GM12878 (cell line): Measurements from ENCODE around the gene ABCG1. TPM values are rescaled to one million over a fixed set of nuclear protein-coding genes. Genes with fewer than 3 reads are reported as not detected.

ENCODE experiments used
- DPF2 ChIP-seq: fragments of 450-650 bp; IDR thresholded peaks from 2 replicates; pipeline ENCODE4 v1.6.1; 2017; ENCODE audit warnings: mild to moderate bottlenecking
- NBN ChIP-seq: fragments of 450-650 bp; IDR thresholded peaks from 2 replicates; pipeline ENCODE4 v1.6.1; 2016
- NFIC ChIP-seq: IDR thresholded peaks from 2 replicates; pipeline ENCODE4 v1.6.1; 2012; ENCODE audit warnings: low read depth, mild to moderate bottlenecking, inconsistent platforms, low read length, moderate library complexity
- NR2C2 ChIP-seq: IDR thresholded peaks from 2 replicates; pipeline ENCODE4 v1.6.1; 2011; ENCODE audit warnings: borderline replicate concordance, low read depth; ENCODE audit not compliant: control insufficient read depth, insufficient read length
- NR2F1 ChIP-seq: fragments of 450-650 bp; conservative IDR thresholded peaks from 2 replicates; pipeline ENCODE4 v1.6.1; 2017; ENCODE audit warnings: mild to moderate bottlenecking
- RB1 ChIP-seq: fragments of 450-650 bp; formaldehyde crosslinking; IDR thresholded peaks from 2 replicates; pipeline ENCODE4 v1.6.1; 2017; ENCODE audit warnings: mild to moderate bottlenecking, borderline replicate concordance
- ZNF217 ChIP-seq: fragments of 450-650 bp; IDR thresholded peaks from 2 replicates; pipeline ENCODE4 v1.6.1; 2017; ENCODE audit warnings: antibody characterized with exemption, mild to moderate bottlenecking
- polyA plus RNA-seq, 11 experiments: library from polyadenylated mRNA; depleted of rRNA in 4 of 11; unstranded in 6 of 11; stranded (reverse) in 5 of 11; fragments of >200 nt; fragmentation: Nextera tagmentation in 4 of 11; fragmentation: Illumina TruSeq in 1 of 11; extraction: Ambion mirVana in 4 of 11; extraction: Trizol in 1 of 11; gene quantifications; 1 replicate in 1 of 11; 2 replicates in 10 of 11; pipeline versions ENCODE4 v1.2.1 to v1.2.3, GENCODE V29; 2011 to 2016; ENCODE audit warnings: inconsistent platforms in 2 of 11, missing spikeins in 2 of 11, low read depth in 1 of 11
- total RNA-seq, 4 experiments: library from RNA; depleted of rRNA in 3 of 4; stranded (reverse); fragments of >200 nt in 3 of 4; fragmentation: Illumina TruSeq in 1 of 4; extraction: Trizol in 1 of 4; gene quantifications; 2 replicates each; pipeline versions ENCODE4 v1.2.1 to v1.2.3, GENCODE V29; 2013 to 2021
- TF ChIP-seq, protein P1 (sequence below): IDR thresholded peaks from 2 replicates; pipeline ENCODE4 v1.6.1; 2012; ENCODE audit warnings: mild to moderate bottlenecking, low read depth, low read length
- TF ChIP-seq, protein P2 (sequence below): fragments of 450-650 bp; IDR thresholded peaks from 2 replicates; pipeline ENCODE4 v1.6.1; 2017; ENCODE audit warnings: mild to moderate bottlenecking, low read depth, inconsistent platforms; ENCODE audit not compliant: poor library complexity, severe bottlenecking
- TF ChIP-seq, protein P3 (sequence below): fragments of 150-350 bp; IDR thresholded peaks from 2 replicates; pipeline ENCODE4 v1.6.1; 2014; ENCODE audit warnings: mild to moderate bottlenecking, low read depth, low read length
- TF ChIP-seq, protein P4 (sequence below): fragments of 150-350 bp; IDR thresholded peaks from 2 replicates; pipeline ENCODE4 v1.6.1; 2016; ENCODE audit warnings: low read depth, low read length
- TF ChIP-seq, protein P5 (sequence below): fragments of 450-650 bp; IDR thresholded peaks from 2 replicates; pipeline ENCODE4 v1.6.1; 2017; ENCODE audit warnings: mild to moderate bottlenecking, moderate library complexity

ABCG1 gene
- total and polyA plus RNA-seq, 10 of the 15 experiments (the other 5 are each of a cell fraction or from before 2014, with no cell fraction given) = 0.59 to 19.3 (median 5.7) TPM

DNA sequence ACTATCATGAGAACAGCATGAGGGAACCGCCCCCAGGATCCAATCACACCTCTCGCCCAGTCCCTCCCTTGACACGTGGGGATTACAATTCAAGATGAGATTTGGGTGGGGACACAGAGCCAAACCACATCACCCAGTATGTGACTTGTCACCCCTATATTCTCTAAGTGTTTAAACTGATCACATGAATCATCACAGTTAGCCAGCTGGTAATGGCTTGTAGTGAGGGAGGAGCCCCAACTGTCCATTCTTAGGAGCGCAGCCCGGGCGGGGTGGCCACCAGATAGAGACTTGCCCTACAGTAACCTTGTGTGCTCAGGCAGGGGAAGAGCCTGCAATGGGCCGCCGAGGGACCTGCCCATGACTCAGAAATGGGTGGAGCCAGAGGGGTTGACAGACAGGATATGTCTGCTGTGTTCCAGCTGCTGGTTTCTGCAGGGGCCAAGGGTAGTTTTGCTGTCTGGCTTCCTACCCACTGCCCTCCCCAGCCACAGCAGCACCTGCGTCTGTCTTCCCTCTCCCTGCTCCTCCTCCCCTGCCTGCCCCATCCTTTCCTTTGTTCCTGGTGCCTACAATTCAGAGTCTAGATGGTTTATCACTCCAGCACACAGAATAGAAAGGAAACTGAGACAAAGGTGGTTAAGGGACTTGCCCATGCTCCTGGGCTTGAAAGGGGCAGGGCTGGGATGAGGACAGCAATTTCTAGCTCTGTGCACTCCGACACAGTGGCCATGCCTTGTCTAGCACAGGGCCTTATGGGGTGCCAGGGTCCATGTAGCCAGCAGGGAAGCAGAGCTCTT lies 9.2 kb downstream of the ABCG1 start (continued):
- TF ChIP-seq, protein P1, sequence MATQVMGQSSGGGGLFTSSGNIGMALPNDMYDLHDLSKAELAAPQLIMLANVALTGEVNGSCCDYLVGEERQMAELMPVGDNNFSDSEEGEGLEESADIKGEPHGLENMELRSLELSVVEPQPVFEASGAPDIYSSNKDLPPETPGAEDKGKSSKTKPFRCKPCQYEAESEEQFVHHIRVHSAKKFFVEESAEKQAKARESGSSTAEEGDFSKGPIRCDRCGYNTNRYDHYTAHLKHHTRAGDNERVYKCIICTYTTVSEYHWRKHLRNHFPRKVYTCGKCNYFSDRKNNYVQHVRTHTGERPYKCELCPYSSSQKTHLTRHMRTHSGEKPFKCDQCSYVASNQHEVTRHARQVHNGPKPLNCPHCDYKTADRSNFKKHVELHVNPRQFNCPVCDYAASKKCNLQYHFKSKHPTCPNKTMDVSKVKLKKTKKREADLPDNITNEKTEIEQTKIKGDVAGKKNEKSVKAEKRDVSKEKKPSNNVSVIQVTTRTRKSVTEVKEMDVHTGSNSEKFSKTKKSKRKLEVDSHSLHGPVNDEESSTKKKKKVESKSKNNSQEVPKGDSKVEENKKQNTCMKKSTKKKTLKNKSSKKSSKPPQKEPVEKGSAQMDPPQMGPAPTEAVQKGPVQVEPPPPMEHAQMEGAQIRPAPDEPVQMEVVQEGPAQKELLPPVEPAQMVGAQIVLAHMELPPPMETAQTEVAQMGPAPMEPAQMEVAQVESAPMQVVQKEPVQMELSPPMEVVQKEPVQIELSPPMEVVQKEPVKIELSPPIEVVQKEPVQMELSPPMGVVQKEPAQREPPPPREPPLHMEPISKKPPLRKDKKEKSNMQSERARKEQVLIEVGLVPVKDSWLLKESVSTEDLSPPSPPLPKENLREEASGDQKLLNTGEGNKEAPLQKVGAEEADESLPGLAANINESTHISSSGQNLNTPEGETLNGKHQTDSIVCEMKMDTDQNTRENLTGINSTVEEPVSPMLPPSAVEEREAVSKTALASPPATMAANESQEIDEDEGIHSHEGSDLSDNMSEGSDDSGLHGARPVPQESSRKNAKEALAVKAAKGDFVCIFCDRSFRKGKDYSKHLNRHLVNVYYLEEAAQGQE = no peak
- TF ChIP-seq ZNF217 = no peak
- no peak for TF ChIP-seq NFIC
- TF ChIP-seq, protein P2, sequence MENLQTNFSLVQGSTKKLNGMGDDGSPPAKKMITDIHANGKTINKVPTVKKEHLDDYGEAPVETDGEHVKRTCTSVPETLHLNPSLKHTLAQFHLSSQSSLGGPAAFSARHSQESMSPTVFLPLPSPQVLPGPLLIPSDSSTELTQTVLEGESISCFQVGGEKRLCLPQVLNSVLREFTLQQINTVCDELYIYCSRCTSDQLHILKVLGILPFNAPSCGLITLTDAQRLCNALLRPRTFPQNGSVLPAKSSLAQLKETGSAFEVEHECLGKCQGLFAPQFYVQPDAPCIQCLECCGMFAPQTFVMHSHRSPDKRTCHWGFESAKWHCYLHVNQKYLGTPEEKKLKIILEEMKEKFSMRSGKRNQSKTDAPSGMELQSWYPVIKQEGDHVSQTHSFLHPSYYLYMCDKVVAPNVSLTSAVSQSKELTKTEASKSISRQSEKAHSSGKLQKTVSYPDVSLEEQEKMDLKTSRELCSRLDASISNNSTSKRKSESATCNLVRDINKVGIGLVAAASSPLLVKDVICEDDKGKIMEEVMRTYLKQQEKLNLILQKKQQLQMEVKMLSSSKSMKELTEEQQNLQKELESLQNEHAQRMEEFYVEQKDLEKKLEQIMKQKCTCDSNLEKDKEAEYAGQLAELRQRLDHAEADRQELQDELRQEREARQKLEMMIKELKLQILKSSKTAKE = peak; percentile 96
- TF ChIP-seq, protein P3, sequence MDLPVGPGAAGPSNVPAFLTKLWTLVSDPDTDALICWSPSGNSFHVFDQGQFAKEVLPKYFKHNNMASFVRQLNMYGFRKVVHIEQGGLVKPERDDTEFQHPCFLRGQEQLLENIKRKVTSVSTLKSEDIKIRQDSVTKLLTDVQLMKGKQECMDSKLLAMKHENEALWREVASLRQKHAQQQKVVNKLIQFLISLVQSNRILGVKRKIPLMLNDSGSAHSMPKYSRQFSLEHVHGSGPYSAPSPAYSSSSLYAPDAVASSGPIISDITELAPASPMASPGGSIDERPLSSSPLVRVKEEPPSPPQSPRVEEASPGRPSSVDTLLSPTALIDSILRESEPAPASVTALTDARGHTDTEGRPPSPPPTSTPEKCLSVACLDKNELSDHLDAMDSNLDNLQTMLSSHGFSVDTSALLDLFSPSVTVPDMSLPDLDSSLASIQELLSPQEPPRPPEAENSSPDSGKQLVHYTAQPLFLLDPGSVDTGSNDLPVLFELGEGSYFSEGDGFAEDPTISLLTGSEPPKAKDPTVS = no peak
- no peak for TF ChIP-seq RB1
- TF ChIP-seq DPF2 = peak; percentile 82
- TF ChIP-seq, protein P4, sequence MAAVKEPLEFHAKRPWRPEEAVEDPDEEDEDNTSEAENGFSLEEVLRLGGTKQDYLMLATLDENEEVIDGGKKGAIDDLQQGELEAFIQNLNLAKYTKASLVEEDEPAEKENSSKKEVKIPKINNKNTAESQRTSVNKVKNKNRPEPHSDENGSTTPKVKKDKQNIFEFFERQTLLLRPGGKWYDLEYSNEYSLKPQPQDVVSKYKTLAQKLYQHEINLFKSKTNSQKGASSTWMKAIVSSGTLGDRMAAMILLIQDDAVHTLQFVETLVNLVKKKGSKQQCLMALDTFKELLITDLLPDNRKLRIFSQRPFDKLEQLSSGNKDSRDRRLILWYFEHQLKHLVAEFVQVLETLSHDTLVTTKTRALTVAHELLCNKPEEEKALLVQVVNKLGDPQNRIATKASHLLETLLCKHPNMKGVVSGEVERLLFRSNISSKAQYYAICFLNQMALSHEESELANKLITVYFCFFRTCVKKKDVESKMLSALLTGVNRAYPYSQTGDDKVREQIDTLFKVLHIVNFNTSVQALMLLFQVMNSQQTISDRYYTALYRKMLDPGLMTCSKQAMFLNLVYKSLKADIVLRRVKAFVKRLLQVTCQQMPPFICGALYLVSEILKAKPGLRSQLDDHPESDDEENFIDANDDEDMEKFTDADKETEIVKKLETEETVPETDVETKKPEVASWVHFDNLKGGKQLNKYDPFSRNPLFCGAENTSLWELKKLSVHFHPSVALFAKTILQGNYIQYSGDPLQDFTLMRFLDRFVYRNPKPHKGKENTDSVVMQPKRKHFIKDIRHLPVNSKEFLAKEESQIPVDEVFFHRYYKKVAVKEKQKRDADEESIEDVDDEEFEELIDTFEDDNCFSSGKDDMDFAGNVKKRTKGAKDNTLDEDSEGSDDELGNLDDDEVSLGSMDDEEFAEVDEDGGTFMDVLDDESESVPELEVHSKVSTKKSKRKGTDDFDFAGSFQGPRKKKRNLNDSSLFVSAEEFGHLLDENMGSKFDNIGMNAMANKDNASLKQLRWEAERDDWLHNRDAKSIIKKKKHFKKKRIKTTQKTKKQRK = no peak
- 0 out of 2 replicates have a peak, but pooled peaks have one; percentile 78 for TF ChIP-seq NBN
- no peak for TF ChIP-seq NR2C2
- TF ChIP-seq NR2F1 = 0 out of 2 replicates have a peak, but pooled peaks have one; percentile 26
- TF ChIP-seq, protein P5, sequence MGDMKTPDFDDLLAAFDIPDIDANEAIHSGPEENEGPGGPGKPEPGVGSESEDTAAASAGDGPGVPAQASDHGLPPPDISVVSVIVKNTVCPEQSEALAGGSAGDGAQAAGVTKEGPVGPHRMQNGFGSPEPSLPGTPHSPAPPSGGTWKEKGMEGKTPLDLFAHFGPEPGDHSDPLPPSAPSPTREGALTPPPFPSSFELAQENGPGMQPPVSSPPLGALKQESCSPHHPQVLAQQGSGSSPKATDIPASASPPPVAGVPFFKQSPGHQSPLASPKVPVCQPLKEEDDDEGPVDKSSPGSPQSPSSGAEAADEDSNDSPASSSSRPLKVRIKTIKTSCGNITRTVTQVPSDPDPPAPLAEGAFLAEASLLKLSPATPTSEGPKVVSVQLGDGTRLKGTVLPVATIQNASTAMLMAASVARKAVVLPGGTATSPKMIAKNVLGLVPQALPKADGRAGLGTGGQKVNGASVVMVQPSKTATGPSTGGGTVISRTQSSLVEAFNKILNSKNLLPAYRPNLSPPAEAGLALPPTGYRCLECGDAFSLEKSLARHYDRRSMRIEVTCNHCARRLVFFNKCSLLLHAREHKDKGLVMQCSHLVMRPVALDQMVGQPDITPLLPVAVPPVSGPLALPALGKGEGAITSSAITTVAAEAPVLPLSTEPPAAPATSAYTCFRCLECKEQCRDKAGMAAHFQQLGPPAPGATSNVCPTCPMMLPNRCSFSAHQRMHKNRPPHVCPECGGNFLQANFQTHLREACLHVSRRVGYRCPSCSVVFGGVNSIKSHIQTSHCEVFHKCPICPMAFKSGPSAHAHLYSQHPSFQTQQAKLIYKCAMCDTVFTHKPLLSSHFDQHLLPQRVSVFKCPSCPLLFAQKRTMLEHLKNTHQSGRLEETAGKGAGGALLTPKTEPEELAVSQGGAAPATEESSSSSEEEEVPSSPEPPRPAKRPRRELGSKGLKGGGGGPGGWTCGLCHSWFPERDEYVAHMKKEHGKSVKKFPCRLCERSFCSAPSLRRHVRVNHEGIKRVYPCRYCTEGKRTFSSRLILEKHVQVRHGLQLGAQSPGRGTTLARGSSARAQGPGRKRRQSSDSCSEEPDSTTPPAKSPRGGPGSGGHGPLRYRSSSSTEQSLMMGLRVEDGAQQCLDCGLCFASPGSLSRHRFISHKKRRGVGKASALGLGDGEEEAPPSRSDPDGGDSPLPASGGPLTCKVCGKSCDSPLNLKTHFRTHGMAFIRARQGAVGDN = no peak
